Suppressor macrophage treated with lipopolysaccharide for 1 hour (primary cell): ENCODE data around the gene ZNF750.

Source experiments
- DNase-seq, 3 donors: peaks; one replicate each; pipeline ENCODE4 v3.0.0-alpha.2; 2020 to 2022

Gene ZNF750

GRCh38 chr17:82832881-82833475, 6.8 kb downstream of the ZNF750 start:
- no peak for DNase-seq

- DNase-seq = no peak
Observed at GRCh38 chr17:82832411-82832810, 7.4 kb downstream of the ZNF750 start.

DNA sequence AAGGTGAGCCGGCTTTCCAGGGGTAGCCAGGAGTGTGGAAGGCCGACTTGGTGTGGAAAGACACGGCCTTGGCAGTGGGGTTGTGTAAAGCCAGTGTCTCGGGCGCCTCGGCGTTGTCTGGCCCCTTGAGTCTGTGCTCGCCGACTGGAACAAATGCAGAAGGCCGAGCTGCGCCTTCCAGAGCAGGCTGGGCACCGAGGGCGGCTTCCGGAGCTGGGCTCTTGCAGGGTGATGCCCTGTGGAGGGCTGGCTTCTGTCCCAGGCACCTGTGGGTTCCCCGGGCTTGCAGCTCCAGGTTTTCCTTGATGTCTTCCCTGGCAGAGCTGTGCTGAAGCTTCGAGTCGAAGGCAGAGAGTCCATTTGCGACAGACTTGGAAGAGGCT, 8.0 kb downstream of the ZNF750 start:
- no peak for DNase-seq

DNA sequence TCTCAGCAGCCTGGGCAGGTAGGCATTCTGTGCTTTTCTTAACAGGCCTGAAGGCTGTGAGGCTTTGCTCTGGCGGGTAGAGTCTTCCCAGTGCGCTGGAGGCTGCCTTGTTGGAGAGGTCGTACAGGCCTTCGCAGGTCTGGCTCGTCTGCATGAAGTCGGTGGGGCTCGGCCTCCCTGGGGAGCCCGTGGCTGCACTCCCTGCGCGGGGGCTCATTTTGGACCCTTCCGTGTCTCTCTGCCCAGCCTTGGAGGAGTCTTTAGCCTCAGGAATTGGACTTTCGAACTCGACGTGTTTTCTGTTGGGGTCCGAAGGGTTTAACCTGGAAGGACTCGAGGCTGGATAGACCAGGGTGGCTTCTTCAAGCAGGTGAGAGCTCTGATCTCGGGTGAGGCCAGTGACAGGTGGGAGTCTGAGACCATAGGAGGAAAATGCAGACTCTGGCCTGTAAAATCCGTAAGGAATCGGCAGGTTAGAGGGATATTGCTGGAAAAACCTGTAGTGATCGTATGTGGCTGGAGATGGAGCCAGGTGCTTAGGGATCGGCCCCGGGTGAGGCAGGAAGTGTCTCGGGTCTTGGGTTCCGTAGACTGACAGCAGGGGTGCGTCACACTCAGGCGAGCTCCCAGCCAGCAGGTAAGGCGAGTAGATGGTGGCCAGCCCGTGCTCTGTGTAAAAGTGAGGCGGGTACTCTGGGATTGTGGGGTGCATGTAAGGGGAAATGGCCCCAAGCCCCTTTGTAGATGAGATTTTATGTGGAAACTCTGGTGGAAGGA, 8.6 kb downstream of the ZNF750 start:
- DNase-seq = no peak

GRCh38 chr17:82830249-82830661, 9.6 kb downstream of the ZNF750 start:
- DNase-seq = no peak

- no peak for DNase-seq
Observed at GRCh38 chr17:82828875-82829487, 10.8 kb downstream of the ZNF750 start.

- no peak for DNase-seq
Observed at GRCh38 chr17:82826956-82827355, 12.9 kb downstream of the ZNF750 start.

- DNase-seq = no peak
Observed at GRCh38 chr17:82826211-82826610, 13.6 kb downstream of the ZNF750 start.

DNA sequence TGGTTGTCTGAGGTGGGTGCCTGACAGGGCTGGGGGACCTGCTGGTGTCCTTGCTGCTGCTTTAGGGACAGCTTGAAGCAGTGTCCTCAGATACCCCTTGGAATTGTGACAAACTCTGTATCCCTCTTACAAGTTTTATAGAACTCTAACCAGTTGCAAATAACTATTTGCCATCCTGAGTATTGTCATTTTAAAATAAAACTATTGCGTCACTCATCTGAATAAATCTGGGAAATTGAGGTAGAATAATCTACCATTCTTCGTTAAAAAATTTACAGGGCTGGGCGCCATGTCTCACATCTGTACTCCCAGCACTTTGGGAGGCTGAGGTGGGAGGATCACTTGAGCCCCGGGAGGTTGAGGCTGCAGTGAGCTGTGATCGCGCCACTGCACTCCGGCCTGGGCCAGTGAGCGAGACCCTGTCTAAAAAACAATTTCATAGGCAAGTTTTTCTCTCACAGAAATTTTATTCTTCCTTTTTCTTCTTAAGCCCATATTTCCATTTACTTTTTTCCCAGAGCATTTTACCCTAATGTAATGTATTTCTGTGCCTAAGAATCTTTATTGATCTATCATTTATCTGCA, 14.2 kb downstream of the ZNF750 start:
- DNase-seq = no peak

DNA sequence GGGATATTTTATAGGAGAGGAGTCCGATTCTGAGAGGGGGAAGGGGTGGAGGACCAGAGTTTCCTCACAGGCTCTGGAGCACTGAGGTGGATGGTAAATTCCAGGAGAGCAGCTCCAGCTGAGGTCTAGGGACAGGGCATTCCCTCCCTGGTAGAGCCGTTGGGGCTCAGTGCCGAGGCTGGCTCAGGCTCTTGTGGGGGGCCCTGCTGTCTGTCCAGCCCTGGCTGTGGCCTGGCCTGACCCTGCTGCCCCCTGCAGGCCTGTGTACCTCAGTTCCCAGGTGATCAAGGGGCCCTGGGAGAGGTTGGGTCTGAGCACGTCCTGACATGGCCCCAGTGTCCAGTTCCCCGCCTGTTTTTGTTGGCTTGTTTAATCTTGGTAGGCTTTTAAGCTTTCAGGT, 16.8 kb downstream of the ZNF750 start:
- no peak for DNase-seq

GRCh38 chr17:82822281-82822680, 17.5 kb downstream of the ZNF750 start:
- DNase-seq = no peak

DNA sequence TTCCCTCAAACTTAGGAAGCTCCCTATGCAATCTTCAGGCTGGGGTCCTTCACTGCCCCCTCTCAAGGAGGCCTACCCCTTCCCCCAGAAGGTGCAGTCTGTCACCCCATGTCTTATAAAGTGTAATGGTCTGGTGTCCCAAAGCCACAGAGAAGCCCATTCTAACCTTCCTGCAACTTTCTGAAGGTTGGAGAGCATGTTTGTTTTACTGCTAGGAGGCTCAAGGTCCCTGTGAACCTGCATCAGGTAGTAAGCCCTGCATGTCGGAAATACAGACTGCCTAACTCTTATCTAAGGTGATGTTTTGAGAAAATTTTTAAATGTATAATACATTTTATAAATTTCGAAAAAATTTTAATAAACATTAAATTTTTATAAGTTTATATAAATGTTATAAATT, 18.3 kb downstream of the ZNF750 start:
- no peak for DNase-seq

GRCh38 chr17:82820278-82821251, 19.3 kb downstream of the ZNF750 start:
- DNase-seq = no peak

DNA sequence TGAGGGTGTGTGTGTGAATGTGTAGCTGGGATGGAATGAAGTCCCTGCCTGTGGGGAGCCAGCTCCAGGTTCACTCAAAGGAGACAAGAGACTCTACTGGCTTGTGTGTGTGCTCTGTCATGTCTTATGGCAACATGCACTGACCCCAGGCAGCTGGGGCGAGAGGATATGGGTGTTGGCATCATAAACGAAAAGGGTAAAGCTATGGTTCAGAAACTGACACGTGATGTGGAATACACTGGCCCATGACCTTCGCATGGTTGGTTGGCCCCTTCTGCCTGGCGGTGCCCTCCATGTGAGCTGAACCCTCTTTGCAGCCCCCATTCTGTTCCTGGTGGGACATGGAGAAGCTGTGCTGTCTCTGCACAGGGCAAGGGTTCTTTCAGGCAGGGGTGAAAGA, 21.9 kb downstream of the ZNF750 start:
- DNase-seq = no peak

DNA sequence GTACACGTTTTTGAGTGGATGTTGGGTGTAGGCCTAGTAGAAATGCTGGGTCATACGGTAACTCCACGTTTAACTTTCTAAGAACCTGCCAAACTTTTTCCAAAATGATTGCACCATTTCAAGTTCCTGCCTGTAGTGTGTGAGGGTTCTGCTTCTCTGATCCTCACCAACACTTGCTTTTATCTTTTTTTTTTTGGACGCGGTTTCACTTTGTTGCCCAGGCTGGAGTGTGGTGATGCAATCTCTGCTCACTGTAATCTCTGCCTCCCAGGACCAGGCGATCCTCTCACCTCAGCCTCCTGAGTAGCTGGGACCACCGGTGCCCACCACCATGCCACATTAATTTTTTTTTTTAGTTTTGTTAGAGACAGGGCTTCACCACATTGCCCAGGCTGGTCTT, 23.5 kb downstream of the ZNF750 start:
- DNase-seq = no peak

- DNase-seq = no peak
Observed at GRCh38 chr17:82815790-82816305, 24.0 kb downstream of the ZNF750 start.

DNA sequence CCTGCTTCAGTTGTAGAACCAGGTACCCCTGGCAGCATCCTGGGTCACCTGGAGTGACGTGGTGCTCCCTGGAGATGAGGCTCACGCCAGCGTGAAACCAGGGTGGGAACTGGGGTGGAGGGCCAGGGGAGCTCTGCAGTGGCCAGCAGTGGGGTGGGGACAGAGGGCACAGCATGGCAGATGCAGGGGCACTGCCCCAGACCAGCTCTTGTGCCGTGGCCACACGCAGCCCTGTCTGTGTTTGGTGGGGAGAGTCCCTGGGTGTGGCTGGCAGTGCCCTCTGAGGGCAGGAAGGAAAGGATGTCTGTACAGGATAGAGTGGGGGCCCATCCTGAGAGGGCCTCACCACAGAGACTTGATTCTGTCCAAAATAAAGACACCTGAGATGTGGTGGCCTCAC, 24.5 kb downstream of the ZNF750 start:
- DNase-seq = no peak

GRCh38 chr17:82814834-82815233, 25.0 kb downstream of the ZNF750 start:
- no peak for DNase-seq

DNA sequence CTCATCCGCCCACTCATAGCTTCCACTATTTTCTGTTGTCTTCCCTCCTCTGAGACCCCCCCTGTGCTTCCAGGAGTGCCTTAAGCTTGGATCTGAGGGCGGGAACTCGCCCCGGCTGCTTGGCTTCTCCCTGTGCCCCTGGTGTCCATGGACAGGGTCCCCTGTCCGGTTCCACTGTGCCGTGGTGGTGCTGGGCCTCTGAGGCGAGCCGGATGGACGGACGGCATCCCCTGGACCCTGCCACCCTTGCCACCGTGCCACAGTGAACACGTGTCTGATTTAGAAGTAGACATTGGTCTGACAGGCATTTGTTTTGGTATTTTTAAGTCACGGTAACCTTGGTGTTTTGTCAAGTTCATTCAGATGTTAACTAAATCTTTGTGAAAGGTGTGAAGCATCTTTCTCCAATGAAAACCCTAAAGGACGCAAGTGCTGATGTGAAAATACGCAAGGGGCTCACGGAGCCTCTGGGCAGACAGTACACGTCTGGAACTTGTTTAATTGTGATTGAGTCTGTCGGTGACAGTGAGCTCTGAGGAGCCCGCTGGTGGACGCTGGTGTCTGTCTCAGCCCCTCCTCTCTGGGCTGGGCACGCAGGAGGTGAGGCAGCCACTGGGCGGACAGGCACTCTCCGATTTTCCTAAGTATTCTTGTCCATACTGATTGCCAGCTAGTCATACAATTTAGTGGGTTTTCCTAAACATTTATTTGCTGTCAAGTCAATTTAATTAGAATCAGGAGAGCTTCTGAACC, 26.3 kb downstream of the ZNF750 start:
- no peak for DNase-seq

- DNase-seq = no peak
Observed at GRCh38 chr17:82812601-82813000, 27.2 kb downstream of the ZNF750 start.

DNA sequence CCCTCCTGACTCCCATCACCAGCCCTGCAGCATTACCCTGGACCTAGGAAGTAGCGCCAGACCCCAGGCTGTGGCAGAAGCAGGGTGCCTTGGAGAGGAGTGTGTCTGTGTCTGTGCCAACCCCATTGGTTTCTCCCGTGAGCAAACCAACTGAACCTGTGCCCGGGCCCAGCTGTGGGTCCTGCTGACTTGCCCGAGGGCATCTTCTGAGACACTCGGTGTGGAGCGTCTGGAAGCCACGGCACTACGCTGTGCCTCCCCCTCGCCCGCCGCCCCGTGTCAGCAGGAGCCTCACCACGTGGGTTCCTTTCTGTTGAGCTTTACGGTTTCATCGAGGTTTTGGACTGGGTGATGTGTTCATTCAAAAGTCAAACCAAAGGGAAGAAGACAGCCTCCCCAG, 27.8 kb downstream of the ZNF750 start:
- no peak for DNase-seq
